Endothelial cell of umbilical vein (primary cell): ENCODE results near the gene TLX1. TPM values are rescaled to one million over a fixed set of nuclear protein-coding genes. Genes with fewer than 3 reads are reported as not detected.
"Not testable (repeated sequence)": the region's sequence is repeated elsewhere in the genome, so short reads cannot be mapped to it uniquely, and the experiment has no call there.

Experiments used
- BruUV-seq: library from RNA; stranded (reverse); fragments of 400-500 nt; replicated peaks from 2 replicates; lab custom pipeline; 2021; lab: Mats Ljungman, UMichigan
- CTCF ChIA-PET: fragments of 300-600, 350-600 bp; sonication (Branson Sonifier 250); formaldehyde crosslinking; loops from one replicate; lab custom pipeline; 2021; ENCODE audit warnings: antibody characterized with exemption, inconsistent platforms; lab: Charles Lee
- POLR2A ChIA-PET: fragments of 300-600, 350-600 bp; sonication (Branson Sonifier 250); formaldehyde crosslinking; loops from one replicate; lab custom pipeline; 2021; ENCODE audit warnings: antibody characterized with exemption, inconsistent platforms; lab: Charles Lee
- DNase-seq: peaks from one replicate; pipeline ENCODE4 v3.0.0-alpha.2; 2011; ENCODE audit warnings: low read depth, low spot score
- FAIRE-seq: peaks from 2 replicates; lab custom pipeline; 2011; peaks lifted over from hg19 to GRCh38; lab: Jason Lieb, UNC
- H2AFZ ChIP-seq: 2 replicates; pipeline ENCODE4 v1.6.0; 2012; ENCODE audit warnings: low read depth, low read length, control low read depth, inconsistent platforms
- H3K27ac ChIP-seq: 2 replicates; pipeline ENCODE4 v1.5.1; 2011; ENCODE audit warnings: low read depth, mild to moderate bottlenecking, control low read depth, low read length, moderate library complexity; ENCODE audit not compliant: insufficient read depth
- H3K27me3 ChIP-seq, 2 experiments: 2 replicates each; pipeline versions ENCODE4 v1.6.0 to v1.6.1; 2011; ENCODE audit warnings: low read length in 2 of 2, mixed read lengths in 1 of 2; ENCODE audit not compliant: control insufficient read depth in 2 of 2, insufficient read depth in 2 of 2
- H3K36me3 ChIP-seq, 2 experiments: 2 replicates in 1 of 2; 3 replicates in 1 of 2; pipeline ENCODE4 v1.5.1; 2011; ENCODE audit warnings: low read length in 2 of 2, mild to moderate bottlenecking in 1 of 2, moderate library complexity in 1 of 2; ENCODE audit not compliant: control insufficient read depth in 2 of 2, insufficient read depth in 2 of 2; ENCODE audit errors: extremely low read depth in 1 of 2
- H3K4me1 ChIP-seq: 3 replicates; pipeline ENCODE4 v1.5.1; 2011; ENCODE audit warnings: mild to moderate bottlenecking, low read length; ENCODE audit not compliant: control insufficient read depth, insufficient read depth; ENCODE audit errors: extremely low read depth
- H3K4me2 ChIP-seq: 2 replicates; pipeline ENCODE4 v1.6.1; 2011; ENCODE audit warnings: low read length, control low read depth, mixed read lengths; ENCODE audit not compliant: insufficient read depth
- H3K4me3 ChIP-seq, 3 experiments: fragments of 200-600 bp in 1 of 3; sonication (generic), shearing (Covaris generic) in 1 of 3; replicated peaks in 1 of 3; 2 replicates each; pipeline ENCODE4 v1.5.1; 2011 to 2016; ENCODE audit warnings: control low read depth in 3 of 3, low read length in 3 of 3, mild to moderate bottlenecking in 2 of 3, inconsistent platforms in 1 of 3, low read depth in 1 of 3, moderate library complexity in 1 of 3; ENCODE audit not compliant: insufficient read depth in 1 of 3
- H3K79me2 ChIP-seq: 2 replicates; pipeline ENCODE4 v1.6.0; 2012; ENCODE audit warnings: low read length, inconsistent platforms; ENCODE audit not compliant: control insufficient read depth, insufficient read depth
- H3K9ac ChIP-seq: replicated peaks from 2 replicates; pipeline ENCODE3; 2011; ENCODE audit warnings: low read length, control low read depth; ENCODE audit not compliant: insufficient read depth; ENCODE audit errors: extremely low read depth
- H3K9me1 ChIP-seq: replicated peaks from 3 replicates; pipeline ENCODE4 v1.6.0; 2011; ENCODE audit warnings: mild to moderate bottlenecking, low read length; ENCODE audit not compliant: control insufficient read depth, insufficient read depth; ENCODE audit errors: extremely low read depth
- H3K9me3 ChIP-seq: replicated peaks from 2 replicates; pipeline ENCODE4 v1.5.1; 2012; ENCODE audit warnings: low read length, inconsistent platforms; ENCODE audit not compliant: control insufficient read depth, insufficient read depth
- H4K20me1 ChIP-seq: replicated peaks from 2 replicates; pipeline ENCODE3; 2011; ENCODE audit warnings: mild to moderate bottlenecking, low read length; ENCODE audit not compliant: control insufficient read depth, insufficient read depth; ENCODE audit errors: extremely low read depth
- EZH2 ChIP-seq: IDR thresholded peaks from 2 replicates; pipeline ENCODE4 v1.6.1; 2012; ENCODE audit warnings: borderline replicate concordance, low read depth, mild to moderate bottlenecking, moderate library complexity, low read length, inconsistent platforms; ENCODE audit not compliant: severe bottlenecking
- FOS ChIP-seq: IDR thresholded peaks from 2 replicates; pipeline ENCODE4 v1.6.1; 2011; ENCODE audit warnings: mild to moderate bottlenecking, low read length, moderate library complexity, borderline replicate concordance; ENCODE audit not compliant: insufficient read depth
- GATA2 ChIP-seq: IDR thresholded peaks from 2 replicates; pipeline ENCODE4 v1.7.0; 2011; ENCODE audit warnings: low read depth, mild to moderate bottlenecking, moderate library complexity, mixed read lengths, low read length; ENCODE audit not compliant: insufficient read length, insufficient read depth
- JUN ChIP-seq: IDR thresholded peaks from 2 replicates; pipeline ENCODE4 v1.6.1; 2011; ENCODE audit warnings: borderline replicate concordance, low read depth; ENCODE audit not compliant: insufficient read length, insufficient read depth
- MYC ChIP-seq: IDR thresholded peaks from one replicate; pipeline ENCODE4 v1.6.1; 2011; ENCODE audit warnings: mild to moderate bottlenecking, low read depth, low read length
- POLR2A ChIP-seq: IDR thresholded peaks from 2 replicates; pipeline ENCODE4 v1.6.1; 2012; ENCODE audit warnings: low read depth, mild to moderate bottlenecking, control low read depth, low read length
- POLR2AphosphoS5 ChIP-seq: IDR thresholded peaks from 2 replicates; pipeline ENCODE4 v1.6.1; 2012; ENCODE audit warnings: low read depth, mild to moderate bottlenecking, control low read depth, low read length, moderate library complexity; ENCODE audit not compliant: insufficient read depth
- dilution Hi-C: fragments of 300-500 bp; cut with MboI; formaldehyde crosslinking; loops from one replicate; pipeline ENCODE4 v1.15.0; 2019; ENCODE audit warnings: low sequenced_read_pairs; ENCODE audit not compliant: extremely low pct_ligation_motif_present
- intact Hi-C: fragments of 100-400 bp; cut with micrococcal nuclease; formaldehyde crosslinking; loops from one replicate; pipeline ENCODE4 v1.10.0; 2022
- polyA plus RNA-seq, 4 experiments: library from polyadenylated mRNA; depleted of rRNA in 3 of 4; stranded (reverse) in 3 of 4; unstranded in 1 of 4; fragments of >200 nt; gene quantifications; 2 replicates each; pipeline versions ENCODE4 v1.2.1 to v1.2.3, GENCODE V29; 2011 to 2012; ENCODE audit warnings: missing spikeins in 1 of 4
- total RNA-seq: library from RNA; stranded (reverse); gene quantifications from 2 replicates; pipeline ENCODE4 v1.2.3, GENCODE V29; 2021
- TF ChIP-seq, protein P1 (sequence below): IDR thresholded peaks from 2 replicates; pipeline ENCODE4 v1.6.1; 2011; ENCODE audit not compliant: insufficient read depth, insufficient read length
- TF ChIP-seq, protein P2 (sequence below), 2 donors: IDR thresholded peaks; 1 replicate in 1 of 2; 2 replicates in 1 of 2; pipeline ENCODE4 v1.5.1; 2011; ENCODE audit warnings: low read length in 2 of 2, mild to moderate bottlenecking in 2 of 2, moderate library complexity in 2 of 2, control low read depth in 1 of 2, inconsistent platforms in 1 of 2, low read depth in 1 of 2; ENCODE audit not compliant: insufficient read depth in 1 of 2; ENCODE audit errors: extremely low read depth in 1 of 2

Gene TLX1
- total and polyA plus RNA-seq, 2 donors (not counting 3 experiments of a cell fraction or from before 2014, with no cell fraction given), result not detected

DNA sequence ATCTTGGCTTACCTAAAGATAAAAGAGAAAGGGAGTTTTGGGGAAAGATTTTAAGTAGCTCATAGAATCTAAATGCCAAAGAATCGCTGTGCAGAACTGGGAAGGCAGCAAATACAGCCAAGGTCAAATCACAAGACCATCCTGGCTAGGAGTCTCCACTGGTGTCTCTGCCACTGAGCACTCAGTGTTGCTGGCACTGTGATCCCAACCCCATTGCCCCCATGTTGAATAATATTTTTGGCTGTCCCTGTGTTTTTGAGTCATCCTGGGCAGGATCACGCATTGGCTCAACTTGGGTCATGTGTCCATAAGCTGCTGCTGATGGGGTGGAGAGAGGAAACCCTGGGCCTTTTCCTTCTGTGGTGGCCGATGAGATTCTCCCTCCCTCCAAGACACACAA lies 21.2 kb downstream of the TLX1 start:
- CTCF ChIA-PET, result interaction anchor here (1.3 to 3.3 kb wide), 4 partner anchors 9 to 60 kb away, joined by 3 to 26 read pairs (median 14); no protein-coding TSS in a partner anchor

DNA sequence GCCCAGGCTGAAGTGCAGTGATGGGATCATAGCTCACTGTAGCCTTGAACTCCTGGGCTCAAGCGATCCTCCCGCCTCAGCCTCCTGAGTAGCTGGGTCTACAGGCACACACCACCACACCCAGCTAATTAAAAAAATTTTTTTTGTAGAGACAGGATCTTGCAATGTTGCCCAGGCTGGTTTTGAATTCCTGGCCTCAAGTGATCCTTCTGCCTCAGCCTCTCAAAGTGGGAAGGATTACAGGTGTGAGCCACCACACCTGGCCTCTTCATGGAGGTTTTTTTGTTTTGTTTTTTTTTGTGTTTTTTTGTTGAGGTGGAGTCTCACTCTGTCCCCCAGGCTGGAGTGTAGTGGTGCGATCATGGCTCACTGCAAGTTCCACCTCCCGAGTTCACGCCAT lies 23.4 kb downstream of the TLX1 start:
- not testable (repeated sequence) for BruUV-seq
- peaks cover 28 to 32% of the 10 kb centered on the region in 2 experiments for H3K27me3 ChIP-seq

More for the DNA sequence above, 21.2 kb downstream of the TLX1 start:
- no peaks in the 10 kb centered on the region for H4K20me1 ChIP-seq
- DNase-seq (no peak), FAIRE-seq (no peak)
- BruUV-seq, result no TSS peak
- no peak overlapping the region for H2AFZ ChIP-seq
- H3K36me3 ChIP-seq, result no peaks in the 10 kb centered on the region
- no peaks in the 10 kb centered on the region for H3K9me3 ChIP-seq
- H3K9me1 ChIP-seq, result no peaks in the 10 kb centered on the region
- no peak overlapping the region for H3K27ac ChIP-seq
- no peak overlapping the region for H3K4me2 ChIP-seq
- H3K4me1 ChIP-seq, result no peaks in the 10 kb centered on the region
- intact Hi-C loops (no loop called here), dilution Hi-C loops (no loop called here)
- no peak overlapping the region for H3K4me3 ChIP-seq
- TF ChIP-seq, protein P1, sequence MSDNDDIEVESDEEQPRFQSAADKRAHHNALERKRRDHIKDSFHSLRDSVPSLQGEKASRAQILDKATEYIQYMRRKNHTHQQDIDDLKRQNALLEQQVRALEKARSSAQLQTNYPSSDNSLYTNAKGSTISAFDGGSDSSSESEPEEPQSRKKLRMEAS, result no peak
- TF ChIP-seq FOS (no peak), EZH2 (no peak), GATA2 (no peak), POLR2AphosphoS5 (no peak), POLR2A (no peak), JUN (no peak), MYC (no peak)
- TF ChIP-seq, protein P2, sequence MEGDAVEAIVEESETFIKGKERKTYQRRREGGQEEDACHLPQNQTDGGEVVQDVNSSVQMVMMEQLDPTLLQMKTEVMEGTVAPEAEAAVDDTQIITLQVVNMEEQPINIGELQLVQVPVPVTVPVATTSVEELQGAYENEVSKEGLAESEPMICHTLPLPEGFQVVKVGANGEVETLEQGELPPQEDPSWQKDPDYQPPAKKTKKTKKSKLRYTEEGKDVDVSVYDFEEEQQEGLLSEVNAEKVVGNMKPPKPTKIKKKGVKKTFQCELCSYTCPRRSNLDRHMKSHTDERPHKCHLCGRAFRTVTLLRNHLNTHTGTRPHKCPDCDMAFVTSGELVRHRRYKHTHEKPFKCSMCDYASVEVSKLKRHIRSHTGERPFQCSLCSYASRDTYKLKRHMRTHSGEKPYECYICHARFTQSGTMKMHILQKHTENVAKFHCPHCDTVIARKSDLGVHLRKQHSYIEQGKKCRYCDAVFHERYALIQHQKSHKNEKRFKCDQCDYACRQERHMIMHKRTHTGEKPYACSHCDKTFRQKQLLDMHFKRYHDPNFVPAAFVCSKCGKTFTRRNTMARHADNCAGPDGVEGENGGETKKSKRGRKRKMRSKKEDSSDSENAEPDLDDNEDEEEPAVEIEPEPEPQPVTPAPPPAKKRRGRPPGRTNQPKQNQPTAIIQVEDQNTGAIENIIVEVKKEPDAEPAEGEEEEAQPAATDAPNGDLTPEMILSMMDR (IDR thresholded peaks at IDR 0.05; ENCODE audit: extremely low read depth in 1 of 2, insufficient read depth in 1 of 2, low read depth in 1 of 2, low read length in 2 of 2), result no peak
- POLR2A ChIA-PET, result no interaction called here
- no peaks in the 10 kb centered on the region for H3K79me2 ChIP-seq
- no peak overlapping the region for H3K9ac ChIP-seq
- H3K27me3 ChIP-seq, result peaks cover 30 to 41% of the 10 kb centered on the region in 2 experiments

More for the DNA sequence above, 23.4 kb downstream of the TLX1 start:
- H3K4me2 ChIP-seq, H2AFZ ChIP-seq, dilution Hi-C loops, intact Hi-C loops, DNase-seq, POLR2A ChIA-PET, FAIRE-seq, H3K27ac ChIP-seq, H3K36me3 ChIP-seq, H3K9ac ChIP-seq, H3K79me2 ChIP-seq, H3K4me1 ChIP-seq, H3K9me3 ChIP-seq, H3K9me1 ChIP-seq, H3K4me3 ChIP-seq, H4K20me1 ChIP-seq: not testable (repeated sequence)
- CTCF ChIA-PET, result interaction anchor here (1.0 to 4.2 kb wide), 4 partner anchors 12 to 59 kb away, joined by 3 to 32 read pairs (median 4); no protein-coding TSS in a partner anchor
